ENCODE results near the gene RCAN2.

- TF ChIP-seq, protein P1, sequence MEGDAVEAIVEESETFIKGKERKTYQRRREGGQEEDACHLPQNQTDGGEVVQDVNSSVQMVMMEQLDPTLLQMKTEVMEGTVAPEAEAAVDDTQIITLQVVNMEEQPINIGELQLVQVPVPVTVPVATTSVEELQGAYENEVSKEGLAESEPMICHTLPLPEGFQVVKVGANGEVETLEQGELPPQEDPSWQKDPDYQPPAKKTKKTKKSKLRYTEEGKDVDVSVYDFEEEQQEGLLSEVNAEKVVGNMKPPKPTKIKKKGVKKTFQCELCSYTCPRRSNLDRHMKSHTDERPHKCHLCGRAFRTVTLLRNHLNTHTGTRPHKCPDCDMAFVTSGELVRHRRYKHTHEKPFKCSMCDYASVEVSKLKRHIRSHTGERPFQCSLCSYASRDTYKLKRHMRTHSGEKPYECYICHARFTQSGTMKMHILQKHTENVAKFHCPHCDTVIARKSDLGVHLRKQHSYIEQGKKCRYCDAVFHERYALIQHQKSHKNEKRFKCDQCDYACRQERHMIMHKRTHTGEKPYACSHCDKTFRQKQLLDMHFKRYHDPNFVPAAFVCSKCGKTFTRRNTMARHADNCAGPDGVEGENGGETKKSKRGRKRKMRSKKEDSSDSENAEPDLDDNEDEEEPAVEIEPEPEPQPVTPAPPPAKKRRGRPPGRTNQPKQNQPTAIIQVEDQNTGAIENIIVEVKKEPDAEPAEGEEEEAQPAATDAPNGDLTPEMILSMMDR (IDR thresholded peaks at IDR 0.05): no peak
- TF ChIP-seq POLR2AphosphoS5 (IDR thresholded peaks at IDR 0.05; ENCODE audit: low read depth, low read length) (no peak), REST (IDR thresholded peaks at IDR 0.05; ENCODE audit: insufficient read depth in 1 of 2, low read depth in 2 of 2, low read length in 1 of 2) (no peak), SIN3A (IDR thresholded peaks at IDR 0.05; ENCODE audit: borderline replicate concordance, insufficient read depth, low read depth, low read length) (no peak)
These were observed 123.1 kb downstream of the RCAN2 start for GRCh38 chr6:46368169-46368536.
